HepG2 (cell line): ENCODE data around the gene CTNNA3. TPM values are rescaled to one million over a fixed set of nuclear protein-coding genes. Genes with fewer than 3 reads are reported as not detected.

Source experiments
- ATAC-seq: fragments of 200-7000 bp; cut with Tn5 transposase; 3 replicates; pipeline ENCODE4 v1.9.1; 2020; ENCODE audit warnings: mild to moderate bottlenecking, moderate library complexity
- BruUV-seq: library from RNA; stranded (reverse); fragments of 400-500 nt; replicated peaks from 2 replicates; lab custom pipeline; 2021; lab: Mats Ljungman, UMichigan
- CTCF ChIA-PET: fragments of 300-600 bp; formaldehyde crosslinking; extraction: SDS; loops from one replicate; lab custom pipeline; 2021; ENCODE audit warnings: low total read pairs, inconsistent platforms, low intra/inter-chr PET ratio; lab: Yijun Ruan, JAX
- POLR2A ChIA-PET: fragments of 350-600 bp; sonication (Branson Sonifier 250); formaldehyde crosslinking; loops from one replicate; lab custom pipeline; 2020; ENCODE audit warnings: antibody characterized with exemption, inconsistent platforms; lab: Yijun Ruan, JAX
- DNase-seq: peaks from one replicate; pipeline ENCODE4 v3.0.0-alpha.2; 2015; ENCODE audit warnings: low spot score
- FAIRE-seq: peaks from 3 replicates; lab custom pipeline; 2011; peaks lifted over from hg19 to GRCh38; lab: Jason Lieb, UNC
- H2AFZ ChIP-seq: one replicate; pipeline ENCODE4 v1.6.1; 2011; ENCODE audit warnings: low read length, inconsistent platforms
- H3K27ac ChIP-seq: fragments of 300-600 bp; 3 replicates; pipeline ENCODE4 v1.8.0; 2011; ENCODE audit warnings: mixed run types, mild to moderate bottlenecking, mixed read lengths, low read length, inconsistent platforms; ENCODE audit not compliant: insufficient read depth; ENCODE audit errors: extremely low read length
- H3K27me3 ChIP-seq, 2 experiments: fragments of 200-600 bp in 1 of 2; 2 replicates in 1 of 2; 3 replicates in 1 of 2; pipeline versions ENCODE4 v1.6.0 to v1.8.0; 2011; ENCODE audit warnings: low read length in 2 of 2, mild to moderate bottlenecking in 2 of 2, moderate library complexity in 2 of 2, inconsistent platforms in 1 of 2; ENCODE audit not compliant: insufficient read depth in 2 of 2, control insufficient read depth in 1 of 2
- H3K36me3 ChIP-seq, 2 experiments: fragments of 200-600 bp in 1 of 2; replicated peaks in 1 of 2; 2 replicates in 1 of 2; 3 replicates in 1 of 2; pipeline versions ENCODE4 v1.5.1 to v1.8.0; 2011; ENCODE audit warnings: low read length in 2 of 2, inconsistent platforms in 1 of 2; ENCODE audit not compliant: insufficient read depth in 2 of 2, control insufficient read depth in 1 of 2
- H3K4me1 ChIP-seq: 2 replicates; pipeline ENCODE4 v1.5.1; 2012; ENCODE audit warnings: low read length, inconsistent platforms; ENCODE audit not compliant: insufficient read depth
- H3K4me2 ChIP-seq: 2 replicates; pipeline ENCODE4 v1.6.0; 2011; ENCODE audit warnings: low read depth, low read length, inconsistent platforms
- H3K4me3 ChIP-seq, 3 experiments: fragments of 200-600 bp in 1 of 3; sonication (generic), shearing (Covaris generic) in 1 of 3; replicated peaks in 1 of 3; 2 replicates each; pipeline ENCODE4 v1.5.1; 2011 to 2016; ENCODE audit warnings: low read length in 3 of 3, inconsistent platforms in 2 of 3, low read depth in 2 of 3, mild to moderate bottlenecking in 2 of 3, control low read depth in 1 of 3, mixed read lengths in 1 of 3; ENCODE audit not compliant: insufficient read depth in 1 of 3
- H3K79me2 ChIP-seq: one replicate; pipeline ENCODE4 v1.6.1; 2011; ENCODE audit warnings: low read length, inconsistent platforms; ENCODE audit not compliant: insufficient read depth
- H3K9ac ChIP-seq: 2 replicates; pipeline ENCODE4 v1.6.0; 2011; ENCODE audit warnings: mild to moderate bottlenecking, low read depth, low read length, inconsistent platforms; ENCODE audit not compliant: insufficient read depth
- H3K9me3 ChIP-seq: 2 replicates; pipeline ENCODE4 v1.5.1; 2012; ENCODE audit warnings: mild to moderate bottlenecking, low read length
- H4K20me1 ChIP-seq: 2 replicates; pipeline ENCODE4 v1.6.0; 2011; ENCODE audit warnings: inconsistent platforms, mild to moderate bottlenecking, low read length, moderate library complexity; ENCODE audit not compliant: insufficient read depth
- AKAP8 ChIP-seq: sonication (generic); formaldehyde crosslinking; IDR thresholded peaks from 2 replicates; pipeline ENCODE4 v1.5.1; 2020; ENCODE audit warnings: mild to moderate bottlenecking, missing genetic modification reagents
- HHEX ChIP-seq: IDR thresholded peaks from 2 replicates; pipeline ENCODE4 v1.6.1; 2016; ENCODE audit warnings: control low read depth
- KLF6 ChIP-seq: IDR thresholded peaks from 2 replicates; pipeline ENCODE4 v1.8.0; 2016; ENCODE audit warnings: missing biosample characterization, missing genetic modification reagents
- MXD1 ChIP-seq: sonication (generic); formaldehyde crosslinking; IDR thresholded peaks from 2 replicates; pipeline ENCODE4 v1.4.0; 2020; ENCODE audit warnings: mild to moderate bottlenecking, missing genetic modification reagents
- NFE2L2 ChIP-seq: fragments of 150-350 bp; IDR thresholded peaks from 2 replicates; pipeline ENCODE4 v1.6.1; 2014; ENCODE audit warnings: low read length
- NR2C2 ChIP-seq: sonication (generic); formaldehyde crosslinking; IDR thresholded peaks from 2 replicates; pipeline ENCODE4 v1.4.0; 2020; ENCODE audit warnings: missing genetic modification reagents, mild to moderate bottlenecking, moderate library complexity, borderline replicate concordance
- SOX5 ChIP-seq: IDR thresholded peaks from 2 replicates; pipeline ENCODE4 v1.6.1; 2016; ENCODE audit warnings: borderline replicate concordance
- TFAP4 ChIP-seq: sonication (generic); IDR thresholded peaks from 2 replicates; pipeline ENCODE4 v1.6.1; 2016; ENCODE audit warnings: low read depth, borderline replicate concordance
- ZHX1 ChIP-seq: sonication (generic); formaldehyde crosslinking; IDR thresholded peaks from 2 replicates; pipeline ENCODE4 v1.8.1; 2022; ENCODE audit warnings: low read depth, mild to moderate bottlenecking, missing genetic modification reagents
- ZNF337 ChIP-seq: sonication (generic); formaldehyde crosslinking; IDR thresholded peaks from 2 replicates; pipeline ENCODE4 v1.5.1; 2020; ENCODE audit warnings: missing genetic modification reagents, low read depth, mild to moderate bottlenecking, borderline replicate concordance
- ZNF33B ChIP-seq: sonication (generic); formaldehyde crosslinking; IDR thresholded peaks from 2 replicates; pipeline ENCODE4 v1.5.1; 2020; ENCODE audit warnings: mild to moderate bottlenecking, missing genetic modification reagents
- ZNF501 ChIP-seq: sonication (generic); formaldehyde crosslinking; IDR thresholded peaks from 2 replicates; pipeline ENCODE4 v1.5.1; 2020; ENCODE audit warnings: mild to moderate bottlenecking, moderate library complexity, missing genetic modification reagents
- ZNF7 ChIP-seq: IDR thresholded peaks from 2 replicates; pipeline ENCODE4 v1.6.1; 2016; ENCODE audit warnings: missing biosample characterization, missing genetic modification reagents
- ZNF724P ChIP-seq: sonication (generic); formaldehyde crosslinking; IDR thresholded peaks from 2 replicates; pipeline ENCODE4 v1.8.0; 2022; ENCODE audit warnings: missing genetic modification reagents, borderline replicate concordance
- WGBS: methylation state at CpG from one replicate; pipeline ENCODE4 v1.1.6; 2017; ENCODE audit warnings: low lambda C conversion rate; 5-methylcytosine and 5-hydroxymethylcytosine counted together
- in situ Hi-C: cut with HindIII; loops from 2 replicates; pipeline ENCODE4 v1.10.0; 2017; ENCODE audit warnings: low pct_unique_long_range_greater_than_20kb; ENCODE audit not compliant: extremely low pct_ligation_motif_present
- intact Hi-C: fragments of 100-400 bp; cut with micrococcal nuclease; formaldehyde crosslinking; loops from one replicate; pipeline ENCODE4 v1.10.0; 2022; ENCODE audit not compliant: unreplicated experiment
- polyA plus RNA-seq, 8 experiments: library from polyadenylated mRNA; depleted of rRNA in 3 of 8; stranded (reverse) in 7 of 8; unstranded in 1 of 8; fragments of >200 nt; fragmentation: Illumina TruSeq in 4 of 8; extraction: Trizol in 4 of 8; gene quantifications; 2 replicates each; pipeline versions ENCODE4 v1.2.1 to v1.2.3, GENCODE V29; 2011 to 2016; ENCODE audit warnings: low read depth in 4 of 8, missing spikeins in 1 of 8, mixed read lengths in 1 of 8; ENCODE audit not compliant: insufficient read depth in 1 of 8
- total RNA-seq, 5 experiments: library from RNA; depleted of rRNA; stranded (reverse); fragments of >200 nt; fragmentation: Illumina TruSeq; extraction: Trizol; gene quantifications; 2 replicates each; pipeline ENCODE4 v1.2.3, GENCODE V29; 2016; ENCODE audit warnings: low read depth in 1 of 5

Gene CTNNA3
- total and polyA plus RNA-seq, 2 of the 13 experiments (the other 11 are each of a cell fraction or from before 2014, with no cell fraction given) = not detected

- ChIA-PET CTCF (no interaction called here), POLR2A (no interaction called here)
- H3K4me1 ChIP-seq = no peaks in the 10 kb centered on the region
- DNase-seq (no peak), FAIRE-seq (no peak)
- no peaks in the 10 kb centered on the region for H3K36me3 ChIP-seq
- no TSS peak for BruUV-seq
- H3K27me3 ChIP-seq = no peaks in the 10 kb centered on the region; a peak in 1 of 5 replicates
- no peaks in the 10 kb centered on the region for H3K79me2 ChIP-seq
- no peaks in the 10 kb centered on the region for H3K9me3 ChIP-seq
- in situ Hi-C loops = no loop called here
- H3K4me2 ChIP-seq = no peak overlapping the region
- TF ChIP-seq ZNF724P (CRISPR knock-in tag) (no peak), AKAP8 (CRISPR knock-in tag) (no peak), NFE2L2 (no peak), ZNF501 (no peak), ZHX1 (CRISPR knock-in tag) (no peak), MXD1 (CRISPR knock-in tag) (no peak), HHEX (CRISPR knock-in tag) (no peak), ZNF7 (CRISPR knock-in tag) (no peak), ZNF33B (no peak), NR2C2 (CRISPR knock-in tag) (no peak), SOX5 (no peak), TFAP4 (no peak), KLF6 (CRISPR knock-in tag) (no peak), ZNF337 (CRISPR knock-in tag) (no peak)
- TF ChIP-seq, all 625 proteins: peak for 0
- intact Hi-C loops = no loop called here
- Histone ChIP-seq H3K4me3 (no peak overlapping the region), H2AFZ (no peak overlapping the region), H4K20me1 (no peaks in the 10 kb centered on the region), H3K9ac (no peak overlapping the region), H3K27ac (no peak overlapping the region)
- WGBS = 20% methylated on average over 2 of the region's 2 CpGs
- ATAC-seq = no peak
Observed at GRCh38 chr10:66021423-66021822, 1674.6 kb downstream of the CTNNA3 start.
